Measurements from ENCODE around the gene CIB1.

DNA sequence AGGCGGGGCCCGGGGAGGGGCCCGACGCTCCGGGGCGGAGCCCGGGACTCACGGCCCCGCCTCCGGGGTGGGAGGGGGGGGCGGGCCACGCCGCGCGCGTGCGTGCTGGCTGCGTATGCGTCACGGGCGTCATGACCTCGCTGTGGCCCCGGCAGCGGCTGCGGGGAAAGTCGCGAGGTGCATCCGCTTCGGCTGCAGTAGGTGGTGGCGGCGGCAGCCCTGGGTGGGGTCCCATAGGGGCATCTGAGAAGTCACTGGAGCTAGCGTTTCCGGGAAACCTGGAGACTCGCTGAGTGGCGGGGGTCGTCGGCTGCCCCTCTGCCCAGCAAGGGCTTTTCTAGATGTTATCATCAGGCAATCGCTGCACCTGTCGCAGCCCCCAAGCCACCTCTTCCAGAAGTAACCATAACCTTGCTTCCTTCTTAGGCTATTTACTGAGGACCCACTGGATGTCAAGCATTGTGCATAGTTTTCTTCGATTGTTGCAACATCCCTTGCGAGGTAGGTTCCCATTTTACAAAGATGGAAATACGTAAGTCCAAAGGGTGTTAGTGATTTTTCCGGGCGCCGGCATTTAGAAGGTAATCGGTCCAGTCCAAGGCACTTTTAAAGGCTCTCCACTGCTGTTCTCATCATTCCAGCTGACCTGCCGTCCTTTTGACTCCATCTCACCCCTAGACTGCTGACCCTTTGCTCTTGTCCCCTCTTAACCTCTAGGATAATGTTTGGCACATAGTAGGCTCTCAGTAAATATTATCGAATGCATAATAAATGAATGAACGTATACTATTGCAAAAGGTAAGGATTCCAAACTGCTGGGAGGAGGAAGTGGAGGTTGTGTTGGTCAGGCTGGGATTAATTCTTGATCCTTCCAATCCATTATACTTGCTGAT, 601 bp upstream of the CIB1 start, which contains the start of gene GDPGP1:
- TF ChIP-seq CTCF (IDR thresholded peaks at IDR 0.05; ENCODE audit: insufficient read depth, low read length) (no peak), REST (IDR thresholded peaks at IDR 0.05; ENCODE audit: insufficient replicate concordance, low read depth) (no peak)
